GM19239 (cell line): ENCODE data around the gene TMEM255A.

ENCODE experiments used
- DNase-seq: peaks from one replicate; pipeline ENCODE4 v3.0.0; 2011; ENCODE audit warnings: low spot score; ENCODE audit not compliant: insufficient read length
- FAIRE-seq: peaks from 2 replicates; lab custom pipeline; 2011; peaks lifted over from hg19 to GRCh38; lab: Jason Lieb, UNC

TMEM255A gene

DNA sequence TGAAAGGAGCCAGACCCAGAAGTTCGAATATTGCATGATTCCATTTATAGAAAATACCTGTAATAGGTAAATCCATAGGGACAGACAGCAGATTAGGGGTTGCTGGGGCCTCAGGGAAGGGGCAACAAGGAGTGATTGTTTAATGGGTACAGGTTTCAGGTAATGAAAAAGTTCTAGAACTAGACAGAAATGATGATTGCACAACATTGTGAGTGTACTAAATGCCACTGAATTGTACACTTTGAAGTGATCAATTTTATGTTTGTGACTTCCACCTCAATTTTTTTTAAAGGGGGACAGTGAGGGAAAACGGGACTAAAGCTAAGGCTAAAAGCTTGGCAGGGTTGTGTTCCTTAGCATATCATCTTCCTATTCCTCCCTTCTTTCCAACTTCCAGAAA lies 37.1 kb downstream of the TMEM255A start:
- peak; percentile 18 for FAIRE-seq

DNA sequence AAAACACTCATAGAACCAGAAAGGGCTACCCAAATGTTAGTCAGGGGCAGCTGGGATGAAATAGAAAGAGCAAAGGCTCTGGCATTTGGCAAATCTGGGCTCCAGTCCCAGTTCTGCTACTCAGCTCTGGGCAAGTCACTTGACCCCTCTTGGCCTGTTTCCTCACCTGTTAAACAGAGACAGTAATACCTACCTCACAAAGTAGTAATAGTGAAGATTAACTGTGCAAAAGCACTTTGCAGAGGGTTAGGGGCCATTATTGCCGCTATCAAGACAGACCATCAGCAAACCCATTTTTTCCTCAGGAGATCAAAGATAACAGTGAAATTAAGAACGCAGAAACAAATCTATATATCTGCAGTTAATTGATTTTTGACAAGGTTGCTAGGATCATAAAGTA lies 40.0 kb downstream of the TMEM255A start:
- FAIRE-seq (no peak), DNase-seq (no peak)

More for the DNA sequence above, 37.1 kb downstream of the TMEM255A start:
- DNase-seq, result no peak

DNA sequence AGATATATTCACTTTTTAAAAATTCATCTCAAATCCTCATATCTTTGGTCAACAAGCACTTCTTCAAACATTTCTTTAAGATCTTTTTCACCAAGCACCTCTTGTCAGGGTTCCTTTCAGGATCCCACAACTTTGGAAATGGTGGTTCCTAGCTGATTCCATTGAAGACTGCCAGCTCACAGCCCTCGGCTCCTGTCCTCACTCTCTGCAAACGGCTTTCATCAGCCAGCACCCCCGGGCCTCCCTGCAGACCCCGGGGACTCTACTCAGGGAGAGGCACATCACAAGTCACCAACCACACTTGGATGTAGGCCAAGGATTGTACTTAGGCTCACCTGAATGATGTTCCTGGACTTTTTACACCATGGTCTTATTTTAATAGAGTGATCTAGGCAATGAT lies 40.7 kb downstream of the TMEM255A start:
- FAIRE-seq (no peak), DNase-seq (no peak)

DNA sequence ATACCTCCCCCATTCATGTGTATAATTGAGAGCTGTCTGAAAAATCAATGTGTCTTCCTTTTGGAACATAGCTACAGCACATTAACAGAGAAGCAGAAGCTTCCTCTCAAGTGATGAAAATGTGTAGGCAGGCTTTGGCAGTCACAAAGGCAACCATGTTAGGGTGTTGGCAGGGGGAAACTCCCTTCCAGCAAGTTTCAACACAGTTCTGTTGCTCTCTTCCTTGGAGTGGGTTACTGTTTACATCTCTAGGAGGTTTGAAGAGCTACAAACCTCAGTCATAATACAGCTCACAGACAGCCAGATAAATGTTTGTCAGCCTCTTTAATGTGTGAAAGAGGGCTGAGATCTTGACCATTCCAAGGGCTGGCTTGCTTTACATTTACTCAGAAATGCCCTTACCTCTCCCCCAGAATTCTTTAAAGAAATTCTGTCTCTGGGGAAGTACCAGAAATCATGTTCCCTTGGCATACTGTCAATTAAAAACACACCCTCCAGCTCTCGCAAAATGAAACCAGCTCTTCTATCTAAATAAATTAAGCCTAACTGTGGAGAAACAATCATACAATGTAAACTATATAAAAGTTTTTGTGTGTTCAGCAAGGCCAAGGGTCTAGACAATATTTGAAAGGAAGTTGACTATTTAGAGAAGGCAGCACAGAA lies 41.8 kb downstream of the TMEM255A start:
- DNase-seq (no peak), FAIRE-seq (peak; percentile 90)

DNA sequence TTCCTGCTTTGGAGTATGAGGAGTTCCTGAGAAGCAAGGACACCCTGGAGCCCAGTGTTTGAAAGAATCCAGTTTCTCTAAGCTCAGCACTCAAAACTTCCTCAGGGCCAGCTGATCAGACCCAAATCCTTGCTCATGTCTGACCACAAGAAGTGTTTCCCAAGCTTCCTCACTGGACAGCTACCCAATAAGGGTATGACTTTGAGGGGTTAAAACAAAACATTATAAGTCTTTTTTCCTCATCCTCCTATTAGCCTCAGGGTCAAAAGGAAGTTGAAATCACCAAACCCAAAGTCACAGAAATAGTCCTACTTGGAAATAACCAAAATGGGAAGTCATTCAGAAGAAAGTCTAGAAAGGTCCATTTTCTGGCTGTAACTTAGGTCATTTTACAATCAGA lies 46.9 kb downstream of the TMEM255A start:
- DNase-seq (no peak), FAIRE-seq (peak; percentile 4)

DNA sequence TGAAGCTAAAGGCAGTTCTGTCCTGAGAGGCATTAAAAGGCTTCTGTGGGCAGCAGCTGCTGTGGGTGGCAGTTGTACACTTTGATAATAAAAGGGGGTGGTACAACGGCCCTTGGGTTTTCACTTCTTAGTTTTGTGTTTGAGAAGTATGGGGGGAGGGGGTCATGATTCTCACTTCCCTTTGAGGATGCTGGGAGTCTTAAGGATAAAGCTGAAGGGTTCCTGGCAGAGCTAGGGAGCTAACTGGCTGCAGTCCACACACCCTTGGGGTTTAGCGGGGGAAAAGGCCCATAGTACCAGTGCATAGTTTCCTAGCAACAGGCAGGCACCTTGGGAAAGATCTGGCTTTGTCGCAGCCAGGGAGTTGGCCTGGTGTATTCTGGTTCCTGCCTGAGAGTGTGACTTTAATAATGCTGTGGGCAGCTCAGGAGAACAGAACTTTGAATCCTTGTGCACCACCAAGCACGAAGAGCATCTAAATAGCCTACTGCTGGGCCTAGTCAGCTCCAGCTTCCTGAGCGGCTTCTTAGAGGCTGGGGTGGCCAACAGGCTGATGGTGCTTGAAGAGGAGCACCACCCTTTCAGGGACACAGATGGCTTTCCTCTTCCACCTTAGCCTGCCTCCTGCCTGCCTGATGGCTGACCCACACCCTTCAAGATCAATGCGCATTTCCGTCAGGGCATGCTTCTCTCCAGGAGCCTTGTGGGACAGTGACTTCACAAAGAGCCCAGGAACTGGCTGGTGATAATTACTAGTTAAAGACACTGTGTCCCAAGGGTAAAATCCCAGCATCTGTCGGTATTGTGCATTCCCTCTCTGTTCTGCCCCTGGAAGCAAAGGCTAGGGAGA lies 48.2 kb downstream of the TMEM255A start:
- peak; percentile 69 for FAIRE-seq
- DNase-seq, result no peak

DNA sequence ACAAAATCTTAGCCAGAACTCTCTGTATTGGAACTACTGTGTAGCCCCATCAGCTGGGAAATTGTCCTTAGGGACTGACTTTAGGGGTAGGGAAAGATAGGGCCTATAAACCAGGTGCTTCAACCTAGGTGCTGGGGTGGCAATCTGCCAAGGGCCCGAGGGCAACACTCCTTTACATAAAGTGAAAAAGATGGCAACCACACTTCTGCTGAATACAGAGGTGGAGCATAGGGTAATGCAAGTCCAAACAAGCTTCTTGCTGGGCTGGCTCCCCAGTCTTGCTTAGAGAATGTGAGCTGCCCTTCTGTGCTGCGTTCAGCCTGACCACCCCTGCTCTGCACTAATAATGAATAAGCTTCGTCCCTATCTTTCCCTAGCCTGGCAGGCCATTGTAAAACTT lies 50.9 kb downstream of the TMEM255A start:
- DNase-seq, result no peak
- peak; percentile 68 for FAIRE-seq

DNA sequence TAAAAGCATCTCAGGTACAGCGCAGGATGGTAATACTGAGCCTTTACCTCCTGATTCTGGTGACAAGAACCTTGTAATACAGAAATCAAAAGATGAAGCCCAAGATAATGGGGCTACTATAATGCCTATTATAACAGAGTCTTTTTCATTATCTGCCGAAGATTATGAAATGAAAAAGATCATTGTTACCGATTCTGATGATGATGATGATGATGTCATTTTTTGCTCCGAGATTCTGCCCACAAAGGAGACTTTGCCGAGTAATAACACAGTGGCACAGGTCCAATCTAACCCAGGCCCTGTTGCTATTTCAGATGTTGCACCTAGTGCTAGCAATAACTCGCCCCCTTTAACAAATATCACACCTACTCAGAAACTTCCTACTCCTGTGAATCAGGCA lies 57.5 kb downstream of the TMEM255A start:
- peak; percentile 73 for FAIRE-seq

DNA sequence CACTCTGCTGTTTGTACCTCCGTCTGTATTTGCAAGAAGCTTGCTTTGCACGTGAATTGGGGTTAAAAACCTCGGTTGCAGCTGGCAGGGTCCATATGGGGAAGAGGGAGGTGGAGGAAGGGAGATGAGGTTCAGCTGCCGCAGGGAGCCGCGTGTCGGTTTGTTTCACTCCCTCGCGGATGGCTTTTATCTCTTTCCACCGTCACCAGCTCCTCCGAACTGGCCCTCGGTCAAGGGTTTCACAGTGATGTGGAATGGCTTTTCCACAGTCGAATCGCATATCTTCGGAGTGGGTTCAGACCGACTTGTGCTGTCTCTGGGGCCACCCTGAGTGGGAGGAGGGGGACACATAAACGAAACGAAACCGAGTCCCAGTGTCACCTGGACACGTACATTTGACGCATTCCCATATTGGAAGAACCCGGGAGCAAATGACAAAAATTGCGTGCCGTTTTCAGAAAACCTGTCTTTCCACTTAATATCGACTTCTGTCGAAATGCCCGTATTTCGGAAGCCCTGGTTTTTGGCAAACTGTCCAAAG lies 59.7 kb downstream of the TMEM255A start:
- FAIRE-seq, result no peak
- DNase-seq, result no peak

More for the DNA sequence above, 57.5 kb downstream of the TMEM255A start:
- no peak for DNase-seq

DNA sequence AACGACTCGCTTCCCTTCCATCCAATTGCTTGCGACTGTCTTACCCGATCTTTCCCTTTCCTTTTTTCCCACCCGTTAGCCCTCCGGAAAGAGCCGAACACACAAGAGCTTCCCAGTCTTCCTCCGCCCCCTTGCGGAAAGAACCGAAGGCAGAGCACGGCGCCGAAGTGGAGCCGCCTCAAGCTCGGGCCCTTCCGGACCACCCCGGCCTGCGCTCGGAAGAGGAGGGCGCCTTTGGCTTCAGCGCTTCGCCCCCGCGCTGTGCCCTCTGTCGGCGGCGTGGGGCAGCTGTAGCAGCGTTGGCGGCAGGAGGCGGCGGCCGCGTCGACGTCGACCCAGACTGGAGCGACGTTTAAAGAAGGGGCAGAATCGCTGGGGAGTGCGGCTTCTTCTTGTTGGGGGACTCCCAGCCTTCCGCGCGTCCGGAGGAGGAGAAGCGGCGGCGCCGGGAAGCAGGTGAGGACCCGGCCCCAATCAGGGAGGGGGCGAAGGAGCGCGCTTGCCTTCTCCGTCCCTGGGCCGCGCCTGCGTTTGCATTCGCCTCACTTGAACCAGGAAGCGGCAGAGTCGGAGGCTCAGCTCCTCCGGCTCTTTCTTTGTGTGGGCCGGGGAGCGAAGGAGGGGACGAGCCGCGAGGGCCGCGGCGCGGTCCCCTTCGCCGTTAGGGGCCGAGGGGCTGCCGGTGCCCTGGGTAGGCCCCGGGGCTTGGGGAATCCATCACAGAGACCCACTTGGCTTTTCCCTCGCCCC lies 60.6 kb downstream of the TMEM255A start, which contains the start of gene ZBTB33:
Gene ZBTB33, plus strand, starts transcription at position 291 of the 750 bp plus-strand sequence. CDS start 2,604 bp downstream, outside the sequence.
- FAIRE-seq, result peak; percentile 99
- DNase-seq, result peak; percentile 50

DNA sequence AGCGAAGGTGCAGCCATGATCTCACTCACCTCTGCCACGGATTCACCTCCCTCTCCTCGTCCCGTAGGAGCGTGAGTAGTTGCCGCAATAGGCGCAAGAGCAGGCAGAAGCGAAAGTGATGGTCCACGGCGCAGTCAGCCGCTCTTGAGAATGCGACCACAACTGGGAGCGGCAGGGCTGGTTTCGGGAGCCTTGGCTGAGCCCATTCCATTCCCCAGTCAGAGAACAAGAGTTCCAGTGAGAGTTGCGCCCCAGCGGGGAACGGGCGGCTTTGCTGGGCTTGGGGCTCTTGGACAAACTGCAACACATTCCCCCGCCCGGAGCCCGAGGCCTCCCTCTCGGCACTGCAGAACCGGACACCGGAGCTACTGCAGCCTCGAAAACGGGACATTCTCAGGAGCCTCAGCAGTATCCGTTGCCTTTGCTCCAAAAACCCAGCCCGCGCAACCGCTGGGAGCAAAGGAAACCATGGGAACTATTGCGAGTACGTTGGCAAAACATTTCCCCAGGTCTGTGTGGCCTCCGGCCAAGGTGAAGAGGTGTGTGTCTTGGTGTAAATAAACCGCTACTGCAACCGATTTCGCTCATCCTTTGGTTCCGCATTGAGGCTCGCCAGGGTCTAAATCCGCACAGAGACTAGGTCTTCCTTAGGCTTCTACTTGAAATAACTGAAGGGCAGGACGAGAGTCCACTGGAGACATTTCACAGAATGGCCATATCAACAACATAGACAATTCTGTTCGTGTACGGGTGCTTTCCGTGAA lies 66.3 kb downstream of the TMEM255A start:
- DNase-seq (no peak), FAIRE-seq (peak; percentile 100)

DNA sequence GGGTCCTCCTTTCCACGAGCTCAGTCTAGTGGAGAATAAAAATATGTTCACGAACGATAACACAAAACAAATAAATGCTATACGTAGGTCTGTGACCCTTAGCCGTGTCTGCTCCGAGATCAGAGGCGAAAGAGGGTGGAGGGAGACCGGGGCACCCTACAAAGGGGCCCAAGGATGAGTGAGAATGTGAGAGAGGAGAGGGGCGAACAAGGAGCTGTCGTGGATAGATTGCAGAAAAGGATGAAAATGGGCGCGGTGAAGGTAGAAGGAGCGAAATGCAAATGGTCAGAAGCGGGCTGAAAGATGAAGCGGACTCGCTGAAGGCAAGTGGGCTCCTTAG lies 66.9 kb downstream of the TMEM255A start:
- FAIRE-seq (no peak), DNase-seq (no peak)

DNA sequence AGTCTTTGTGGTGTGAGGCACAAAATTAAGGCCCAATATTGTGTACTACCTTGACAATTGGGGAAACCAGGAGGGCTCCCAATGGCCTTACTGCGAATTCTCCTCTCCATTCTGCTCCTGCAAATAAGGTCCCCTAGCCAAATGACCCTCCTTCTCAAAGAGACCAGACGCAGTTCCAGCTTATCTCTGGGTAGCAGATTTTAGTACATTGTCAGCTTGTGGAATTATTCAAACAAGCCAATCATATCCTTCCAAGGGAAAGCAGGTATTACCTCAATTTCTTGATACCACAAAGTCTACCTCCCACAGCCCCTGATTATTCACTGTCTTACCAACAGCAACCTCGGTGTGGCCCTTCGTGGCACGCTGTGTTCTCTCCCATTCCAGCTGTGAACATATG lies 68.4 kb downstream of the TMEM255A start:
- FAIRE-seq (peak; percentile 45), DNase-seq (no peak)

DNA sequence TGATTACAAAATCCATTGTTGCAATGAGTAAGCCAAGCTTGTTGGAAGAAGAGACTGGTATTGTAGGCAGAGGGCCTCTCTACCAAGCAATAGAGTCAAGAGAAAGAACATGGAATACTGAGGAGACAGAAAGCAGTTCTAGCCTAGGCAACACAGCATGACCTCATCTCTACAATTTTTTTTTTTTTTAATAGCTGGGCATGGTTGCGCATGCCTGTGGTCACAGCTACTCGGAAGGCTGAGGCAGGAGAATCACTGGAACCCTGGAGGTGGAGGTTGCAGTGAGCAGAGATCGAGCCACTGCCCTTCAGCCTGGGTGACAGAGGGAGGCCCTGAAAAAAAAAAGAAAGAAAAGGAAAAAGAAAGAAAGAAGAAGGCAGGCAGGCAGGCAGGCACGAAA lies 72.3 kb downstream of the TMEM255A start:
- DNase-seq, result no peak
- FAIRE-seq, result no peak

DNA sequence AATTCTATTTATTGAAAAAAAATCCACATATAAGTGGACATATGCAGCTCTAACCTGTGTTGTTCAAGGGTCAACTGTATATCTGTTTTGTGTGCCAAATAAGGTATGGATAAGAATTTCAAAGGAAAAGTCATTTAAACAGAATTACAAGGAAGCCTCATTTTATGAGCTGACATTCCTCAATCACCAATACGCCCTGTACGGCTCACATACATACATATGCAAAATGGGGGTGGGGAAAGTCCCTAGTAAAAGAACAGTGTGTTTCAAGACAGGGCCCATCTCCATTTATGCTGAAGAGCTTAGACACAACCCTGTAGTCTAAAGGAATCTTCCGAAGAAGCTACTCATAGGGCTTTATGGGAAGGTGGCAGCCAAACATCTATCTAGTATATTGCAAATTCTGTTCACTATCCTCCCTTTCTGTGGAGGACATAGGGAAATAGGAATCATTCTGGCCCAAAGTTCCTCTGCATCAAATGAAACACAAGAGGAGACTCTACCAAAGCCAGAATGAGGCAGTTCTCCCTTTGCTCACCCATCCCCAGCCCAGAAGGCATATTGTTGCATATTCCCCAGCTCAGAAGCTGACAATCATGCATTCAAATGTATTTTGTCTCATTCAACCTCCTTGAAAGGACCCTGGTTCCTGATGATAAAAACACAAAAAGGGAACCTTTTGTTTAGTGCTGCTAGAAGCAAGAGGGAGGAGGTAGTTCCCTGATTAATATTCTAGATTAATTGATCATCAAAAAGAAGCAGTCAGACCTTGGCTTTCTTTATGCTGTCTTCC lies 74.4 kb downstream of the TMEM255A start:
- DNase-seq, result no peak
- no peak for FAIRE-seq

DNA sequence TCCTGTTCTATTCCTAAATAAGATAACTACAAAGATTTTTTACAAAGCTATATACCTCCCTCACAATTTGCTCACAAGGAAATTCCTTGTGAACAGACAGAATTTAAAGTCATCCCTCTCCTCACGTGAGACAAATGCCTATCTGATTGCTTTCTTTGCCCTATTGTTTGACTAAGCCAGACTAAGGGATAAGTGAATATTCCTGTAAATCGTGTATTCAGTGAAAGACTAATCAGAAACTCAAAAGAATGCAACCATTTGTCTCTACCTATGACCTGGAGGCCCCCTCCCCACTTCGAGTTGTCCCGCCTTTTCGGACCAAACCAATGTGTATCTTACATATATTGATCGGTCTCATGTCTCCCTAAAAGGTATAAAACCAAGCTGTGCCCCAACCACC lies 76.0 kb downstream of the TMEM255A start:
- no peak for DNase-seq

DNA sequence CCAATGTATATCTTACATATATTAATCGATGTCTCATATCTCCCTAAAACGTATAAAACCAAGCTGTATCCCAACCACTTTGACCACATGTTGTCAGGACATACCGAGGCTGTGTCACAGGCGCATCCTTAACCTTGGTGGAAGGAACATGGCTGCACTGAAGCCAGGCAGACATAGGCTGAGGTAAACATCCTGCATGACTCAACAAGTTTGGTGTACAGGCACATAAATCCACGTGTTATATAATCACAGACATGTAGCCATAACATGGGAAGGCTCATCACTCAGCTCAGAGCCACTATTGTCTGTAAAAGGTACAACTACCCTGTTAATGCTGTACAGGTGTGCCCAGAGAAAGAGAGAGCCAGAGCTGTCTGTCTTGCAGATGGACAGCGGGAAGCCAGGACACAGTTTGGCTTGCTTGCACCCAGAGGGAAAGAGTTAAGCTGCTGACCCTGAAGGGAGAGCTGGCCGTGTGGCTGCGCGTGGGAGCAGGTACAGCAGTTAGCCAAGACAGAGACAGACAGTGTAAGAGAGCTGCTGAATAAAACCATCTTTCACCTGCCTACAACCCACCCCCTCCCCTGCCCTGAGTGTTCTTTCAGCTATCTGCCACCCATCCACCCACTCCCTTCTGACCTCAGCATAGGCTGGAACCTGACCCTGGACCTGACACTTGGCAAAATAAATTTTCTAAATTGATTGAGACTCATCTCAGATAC lies 82.9 kb downstream of the TMEM255A start:
- no peak for FAIRE-seq
- DNase-seq, result no peak

More for the DNA sequence above, 76.0 kb downstream of the TMEM255A start:
- no peak for FAIRE-seq

DNA sequence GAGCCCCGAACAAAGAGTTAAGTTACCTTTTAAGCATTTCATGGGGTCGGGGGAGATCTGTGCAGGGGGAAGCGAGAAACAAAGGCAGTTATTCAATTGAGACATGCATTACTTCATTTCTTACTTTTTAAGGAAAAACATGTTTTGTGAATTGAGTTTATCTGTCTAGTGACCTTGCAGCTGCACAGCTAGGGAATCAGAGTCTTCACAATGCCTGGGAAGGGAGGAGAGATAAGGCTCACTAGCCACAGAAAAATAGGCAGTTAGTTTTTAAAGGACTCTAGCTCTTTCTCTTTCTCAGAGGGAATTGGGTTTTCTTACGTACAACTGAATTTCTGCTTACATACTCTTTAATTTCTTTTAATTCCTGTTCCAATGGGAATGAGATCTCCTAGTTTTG lies 86.9 kb downstream of the TMEM255A start:
- FAIRE-seq (no peak), DNase-seq (no peak)
